Stimulated activated CD4-positive, alpha-beta T cell treated with anti-CD3 and anti-CD28 coated beads, Interleukin-4, amount 100 ng/mL, for 24 hours (primary cell): ENCODE data around the gene ZBTB42.
"Not testable (repeated sequence)": the region's sequence is repeated elsewhere in the genome, so short reads cannot be mapped to it uniquely, and the experiment has no call there.

ENCODE experiments used
- DNase-seq: peaks from one replicate; pipeline ENCODE4 v3.0.0-alpha.2; 2020

Gene ZBTB42

GRCh38 chr14:104797115-104798044, 3.5 kb upstream of the ZBTB42 start:
- no peak for DNase-seq

GRCh38 chr14:104798300-104799243, 2.3 kb upstream of the ZBTB42 start:
- no peak for DNase-seq

GRCh38 chr14:104799244-104800014, 1.5 kb upstream of the ZBTB42 start:
- no peak for DNase-seq

- peak; percentile 78 for DNase-seq
Observed at GRCh38 chr14:104800015-104800770, 708 bp upstream of the ZBTB42 start.

- no peak for DNase-seq
Observed at GRCh38 chr14:104801520-104802393, 856 bp downstream of the ZBTB42 start.

GRCh38 chr14:104802394-104803184, 1.7 kb downstream of the ZBTB42 start:
- DNase-seq = no peak

GRCh38 chr14:104803280-104803911, 2.5 kb downstream of the ZBTB42 start:
- DNase-seq = no peak

- no peak for DNase-seq
Observed at GRCh38 chr14:104803912-104804410, 3.1 kb downstream of the ZBTB42 start.

GRCh38 chr14:104804481-104805325, 3.8 kb downstream of the ZBTB42 start:
- DNase-seq = no peak

- DNase-seq = no peak
Observed at GRCh38 chr14:104805326-104805678, 4.4 kb downstream of the ZBTB42 start.

- no peak for DNase-seq
Observed at GRCh38 chr14:104805941-104806624, 5.2 kb downstream of the ZBTB42 start.

- no peak for DNase-seq
Observed at GRCh38 chr14:104806625-104807465, 5.9 kb downstream of the ZBTB42 start.

- no peak for DNase-seq
Observed at GRCh38 chr14:104808456-104808855, 7.6 kb downstream of the ZBTB42 start.

- DNase-seq = no peak
Observed at GRCh38 chr14:104810316-104810715, 9.4 kb downstream of the ZBTB42 start.

- DNase-seq = no peak
Observed at GRCh38 chr14:104813286-104813685, 12.4 kb downstream of the ZBTB42 start.

GRCh38 chr14:104814701-104815100, 13.8 kb downstream of the ZBTB42 start:
- not testable (repeated sequence) for DNase-seq

- no peak for DNase-seq
Observed at GRCh38 chr14:104816616-104816884, 15.6 kb downstream of the ZBTB42 start.
